ENCODE measurements around the gene PLEKHG3.

The PLEKHG3 gene

GRCh38 chr14:64748995-64749714 is 44.9 kb downstream of the PLEKHG3 start:
- no peak for DNase-seq

GRCh38 chr14:64752909-64753308 is 48.7 kb downstream of the PLEKHG3 start:
- DNase-seq: no peak

- no peak for DNase-seq
Observed at GRCh38 chr14:64753374-64753773, 49.1 kb downstream of the PLEKHG3 start.

GRCh38 chr14:64753999-64754398 is 49.8 kb downstream of the PLEKHG3 start:
- DNase-seq: no peak

GRCh38 chr14:64754685-64755084 is 50.5 kb downstream of the PLEKHG3 start:
- DNase-seq: no peak

- peak; percentile 44 for DNase-seq
Observed at GRCh38 chr14:64755781-64756221, 51.6 kb downstream of the PLEKHG3 start.

- DNase-seq: no peak
Observed at GRCh38 chr14:64756712-64757111, 52.5 kb downstream of the PLEKHG3 start.

GRCh38 chr14:64757601-64758000 is 53.4 kb downstream of the PLEKHG3 start:
- no peak for DNase-seq

- DNase-seq: peak; percentile 41
Observed at GRCh38 chr14:64758025-64758521, 53.8 kb downstream of the PLEKHG3 start.

- peak; percentile 92 for DNase-seq
Observed at GRCh38 chr14:64758691-64759554, 54.7 kb downstream of the PLEKHG3 start.

- no peak for DNase-seq
Observed at GRCh38 chr14:64759555-64759938, 55.3 kb downstream of the PLEKHG3 start.

GRCh38 chr14:64760146-64760755 is 56.0 kb downstream of the PLEKHG3 start:
- peak; percentile 46 for DNase-seq

GRCh38 chr14:64760916-64761315 is 56.7 kb downstream of the PLEKHG3 start:
- DNase-seq: no peak

- peak; percentile 28 for DNase-seq
Observed at GRCh38 chr14:64761441-64762043, 57.3 kb downstream of the PLEKHG3 start.

GRCh38 chr14:64762044-64763034 is 58.1 kb downstream of the PLEKHG3 start:
- DNase-seq: peak; percentile 77

GRCh38 chr14:64763085-64763782 is 59.0 kb downstream of the PLEKHG3 start:
- no peak for DNase-seq

GRCh38 chr14:64763801-64764621 is 59.8 kb downstream of the PLEKHG3 start:
- DNase-seq: peak; percentile 59

GRCh38 chr14:64764641-64765520 is 60.7 kb downstream of the PLEKHG3 start:
- DNase-seq: peak; percentile 79

GRCh38 chr14:64765740-64766302 is 61.6 kb downstream of the PLEKHG3 start:
- DNase-seq: no peak

All from EL (cell line).